GM21526 (cell line): Measurements from ENCODE around the gene AP5Z1.
"Not testable (repeated sequence)": the region's sequence is repeated elsewhere in the genome, so short reads cannot be mapped to it uniquely, and the experiment has no call there.

ENCODE experiments used
- ATAC-seq: cut with Tn5 transposase; IDR thresholded peaks from one replicate; pipeline ENCODE4 v1.9.1; 2021; ENCODE audit warnings: moderate library complexity; ENCODE audit not compliant: unreplicated experiment, low FRiP score

Gene AP5Z1

GRCh38 chr7:4787541-4787940 is 12.1 kb downstream of the AP5Z1 start:
- ATAC-seq: no peak

DNA sequence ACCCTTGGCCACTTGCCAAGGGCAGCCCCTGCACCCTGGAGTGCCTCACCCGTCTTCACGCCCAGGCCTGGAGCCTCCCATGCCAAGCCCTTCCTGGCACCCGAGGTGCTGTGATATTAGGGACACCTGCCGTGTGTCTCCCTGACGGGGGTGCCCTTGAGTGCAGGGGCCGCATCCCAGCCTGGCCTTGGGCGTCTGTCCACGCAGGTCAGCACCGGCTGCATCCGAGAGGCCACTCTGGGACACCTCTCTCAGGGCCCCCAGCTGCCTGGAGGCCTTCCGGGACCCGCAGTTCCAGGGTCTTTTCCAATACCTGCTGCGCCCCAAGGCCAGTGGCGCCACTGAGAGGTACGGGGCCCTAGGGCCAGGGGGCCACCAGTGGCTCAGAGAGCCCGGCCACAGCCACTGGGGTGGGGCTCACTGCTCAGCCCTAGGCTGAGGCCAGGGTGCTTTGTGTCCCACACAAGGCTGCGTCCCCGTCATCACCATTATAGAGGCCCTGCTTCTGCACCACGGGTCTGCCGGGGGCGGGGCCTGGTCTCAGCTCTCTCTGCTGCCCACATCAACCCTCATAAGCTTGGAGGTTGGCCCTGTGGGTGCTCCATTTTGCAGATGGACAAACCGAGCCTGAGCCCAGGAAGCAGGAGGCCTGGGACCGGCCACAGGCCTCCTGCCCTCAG is 12.7 kb downstream of the AP5Z1 start:
- ATAC-seq: no peak

DNA sequence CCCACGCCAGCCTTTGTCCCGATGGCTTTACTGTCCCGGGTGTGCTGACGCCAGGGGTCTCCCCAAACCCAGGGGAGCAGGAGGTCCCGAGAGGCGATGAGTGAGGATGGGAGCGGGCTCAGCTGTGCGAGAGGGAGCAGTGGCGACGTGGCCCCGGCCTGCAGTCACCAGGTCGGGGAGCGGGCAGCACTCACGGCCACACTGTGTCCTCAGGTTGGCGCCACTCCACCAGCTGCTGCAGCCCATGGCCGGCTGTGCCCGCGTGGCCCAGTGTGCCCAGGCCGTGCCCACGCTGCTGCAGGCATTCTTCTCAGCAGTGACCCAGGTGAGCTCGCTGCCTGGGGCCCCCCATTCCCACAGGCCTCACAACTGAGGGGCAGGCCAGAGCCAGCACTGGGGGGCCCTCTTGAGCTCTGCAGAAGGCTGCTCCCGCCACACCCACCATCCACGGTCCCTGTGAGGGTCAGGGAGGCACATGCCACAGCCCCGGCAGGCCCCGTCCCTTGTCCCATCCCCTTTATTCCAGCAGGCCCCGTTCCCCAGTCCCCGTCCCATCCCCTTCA is 13.3 kb downstream of the AP5Z1 start:
- no peak for ATAC-seq

DNA sequence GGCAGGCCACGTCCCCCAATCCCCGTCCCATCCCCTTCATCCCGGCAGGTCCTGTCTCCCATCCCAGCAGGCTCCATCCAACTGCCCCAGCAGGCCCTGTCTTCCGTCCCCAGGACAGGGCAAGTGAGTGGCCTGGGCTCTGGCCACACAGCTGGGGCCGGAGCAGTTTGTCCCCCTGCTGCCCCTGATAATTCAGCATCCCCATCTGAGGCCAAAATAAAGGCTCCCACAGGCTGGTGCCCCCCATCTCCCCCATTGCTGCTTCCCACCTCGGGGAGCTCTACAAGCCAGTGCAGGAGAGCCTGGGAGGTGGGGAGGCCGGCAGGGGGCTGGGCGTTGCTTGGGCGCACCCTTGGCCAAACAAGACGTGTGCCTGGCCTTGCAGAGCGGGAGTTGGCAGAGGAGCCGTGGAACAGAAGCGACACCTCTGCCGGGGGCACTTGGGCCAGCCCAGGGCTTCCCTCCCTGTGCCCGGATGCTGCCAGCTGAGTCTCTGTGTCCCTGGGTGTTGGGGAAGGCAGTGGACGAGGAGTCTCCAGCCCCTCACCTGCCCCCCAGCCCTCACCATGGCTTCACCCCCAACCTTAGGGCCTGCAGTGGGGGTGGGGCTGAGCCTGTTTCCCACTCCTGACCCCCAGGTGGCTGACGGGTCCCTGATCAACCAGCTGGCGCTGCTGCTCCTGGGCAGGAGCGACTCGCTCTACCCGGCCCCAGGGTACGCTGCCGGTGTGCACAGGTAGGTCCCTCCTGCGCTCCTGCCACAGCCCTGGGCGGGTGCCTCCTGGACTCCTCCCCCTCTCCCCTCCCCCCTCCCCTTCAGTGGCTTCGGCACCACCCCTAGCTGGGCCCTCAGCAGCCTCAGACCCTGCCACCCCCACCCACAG is 14.0 kb downstream of the AP5Z1 start:
- no peak for ATAC-seq

- no peak for ATAC-seq
Measured at GRCh38 chr7:4790078-4790465, 14.6 kb downstream of the AP5Z1 start.

DNA sequence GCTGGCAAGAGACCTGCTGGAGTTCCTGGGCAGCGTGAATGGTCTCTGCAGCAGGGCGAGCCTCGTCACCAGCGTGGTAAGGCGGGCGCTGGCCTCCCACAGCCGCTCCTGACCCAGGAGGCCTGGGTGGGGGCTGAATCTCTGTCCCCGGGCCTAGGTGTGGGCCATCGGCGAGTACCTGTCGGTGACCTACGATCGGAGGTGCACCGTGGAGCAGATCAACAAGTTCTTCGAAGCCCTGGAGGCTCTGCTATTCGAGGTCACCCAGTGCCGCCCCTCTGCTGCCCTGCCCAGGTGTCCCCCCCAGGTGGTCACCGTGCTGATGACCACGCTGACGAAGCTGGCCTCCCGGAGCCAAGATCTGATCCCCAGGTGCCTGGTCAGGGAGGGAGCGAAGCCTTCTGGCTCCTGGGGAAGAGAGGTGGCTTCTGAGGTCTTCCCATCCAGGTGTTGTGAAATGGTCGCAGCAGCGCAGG is 15.1 kb downstream of the AP5Z1 start:
- ATAC-seq: no peak

DNA sequence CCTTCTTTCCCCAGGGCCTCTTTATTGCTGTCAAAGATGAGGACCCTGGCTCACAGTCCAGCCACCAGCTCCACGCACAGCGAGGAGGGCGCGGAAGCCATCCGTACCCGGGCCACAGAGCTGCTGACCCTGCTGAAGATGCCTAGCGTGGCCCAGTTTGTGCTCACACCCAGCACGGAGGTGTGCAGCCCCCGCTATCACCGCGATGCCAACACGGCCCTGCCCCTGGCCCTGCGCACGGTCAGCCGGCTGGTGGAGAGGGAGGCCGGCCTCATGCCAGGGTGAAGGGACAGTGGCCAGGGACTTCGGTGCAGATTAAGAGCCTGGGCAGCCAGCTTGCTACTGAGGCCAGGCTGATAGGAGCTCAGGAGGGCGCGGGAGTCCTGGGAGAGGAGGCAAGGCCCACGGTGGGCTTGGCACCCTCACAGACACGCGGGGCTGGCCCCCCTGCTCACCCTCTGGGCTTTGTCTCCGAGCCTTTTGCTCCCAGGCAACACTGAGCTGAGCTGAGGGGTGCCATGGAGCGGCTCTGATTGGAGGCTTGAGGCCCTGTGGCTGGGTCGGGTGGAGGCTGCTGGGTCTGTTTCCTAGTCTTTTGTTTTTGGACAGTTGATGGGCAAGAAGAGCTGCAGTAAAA is 15.8 kb downstream of the AP5Z1 start:
- ATAC-seq: no peak

- ATAC-seq: no peak
Measured at GRCh38 chr7:4791738-4792536, 16.5 kb downstream of the AP5Z1 start.

DNA sequence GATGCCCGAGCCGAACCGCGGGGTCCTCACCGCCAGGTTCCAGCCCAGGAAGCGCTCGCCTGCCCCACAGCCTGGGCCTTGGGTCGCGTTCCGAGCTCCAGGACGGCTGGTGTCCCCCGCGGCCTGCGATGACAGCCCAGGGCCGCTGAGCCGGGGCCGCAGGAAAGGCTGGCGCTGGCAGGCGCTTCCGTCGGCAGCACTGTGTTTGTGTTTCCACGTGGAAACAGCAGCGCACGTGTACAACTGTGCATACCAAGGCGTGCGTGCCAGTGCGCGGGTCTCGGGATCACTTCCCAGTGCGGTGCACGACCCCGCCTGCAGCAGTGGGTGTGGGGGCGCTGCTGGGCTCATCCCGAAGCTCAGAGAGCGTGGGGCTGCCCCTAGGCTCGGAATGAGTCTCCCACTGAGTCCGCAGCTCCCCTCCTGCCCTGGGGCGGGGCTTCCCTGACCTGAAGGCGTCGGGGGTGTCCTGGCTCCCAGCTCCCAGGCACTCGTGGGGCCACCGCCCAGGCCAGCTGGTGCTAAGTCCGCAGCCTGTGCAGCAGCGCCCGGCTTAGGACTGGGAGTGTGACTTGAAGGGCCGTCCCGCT is 17.2 kb downstream of the AP5Z1 start:
- no peak for ATAC-seq

DNA sequence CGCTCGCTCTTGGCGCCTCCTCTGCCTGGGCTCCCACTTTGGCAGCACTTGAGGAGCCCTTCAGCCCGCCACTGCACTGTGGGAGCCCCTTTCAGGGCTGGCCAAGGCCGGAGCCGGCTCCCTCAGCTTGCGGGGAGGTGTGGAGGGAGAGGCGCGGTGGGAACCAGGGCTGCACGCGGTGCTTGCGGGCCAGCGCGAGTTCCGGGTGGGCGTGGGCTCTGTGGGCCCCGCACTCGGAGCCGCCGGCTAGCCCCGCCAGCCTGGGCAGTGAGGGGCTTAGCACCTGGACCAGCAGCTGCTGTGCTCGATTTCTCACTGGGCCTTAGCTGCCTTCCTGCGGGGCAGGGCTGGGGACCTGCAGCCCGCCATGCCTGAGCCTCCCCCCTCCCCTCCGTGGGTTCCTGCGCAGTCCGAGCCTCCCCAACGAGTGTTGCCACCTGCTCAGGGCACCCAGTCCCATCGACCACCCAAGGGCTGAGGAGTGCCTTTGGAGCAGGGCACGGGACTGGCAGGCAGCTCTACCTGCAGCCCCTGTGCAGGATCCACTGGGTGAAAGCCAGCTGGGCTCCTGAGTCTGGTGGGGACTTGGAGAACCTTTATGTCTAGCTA is 18.1 kb downstream of the AP5Z1 start:
- ATAC-seq: not testable (repeated sequence)

- not testable (repeated sequence) for ATAC-seq
Measured at GRCh38 chr7:4794171-4794570, 18.7 kb downstream of the AP5Z1 start.

DNA sequence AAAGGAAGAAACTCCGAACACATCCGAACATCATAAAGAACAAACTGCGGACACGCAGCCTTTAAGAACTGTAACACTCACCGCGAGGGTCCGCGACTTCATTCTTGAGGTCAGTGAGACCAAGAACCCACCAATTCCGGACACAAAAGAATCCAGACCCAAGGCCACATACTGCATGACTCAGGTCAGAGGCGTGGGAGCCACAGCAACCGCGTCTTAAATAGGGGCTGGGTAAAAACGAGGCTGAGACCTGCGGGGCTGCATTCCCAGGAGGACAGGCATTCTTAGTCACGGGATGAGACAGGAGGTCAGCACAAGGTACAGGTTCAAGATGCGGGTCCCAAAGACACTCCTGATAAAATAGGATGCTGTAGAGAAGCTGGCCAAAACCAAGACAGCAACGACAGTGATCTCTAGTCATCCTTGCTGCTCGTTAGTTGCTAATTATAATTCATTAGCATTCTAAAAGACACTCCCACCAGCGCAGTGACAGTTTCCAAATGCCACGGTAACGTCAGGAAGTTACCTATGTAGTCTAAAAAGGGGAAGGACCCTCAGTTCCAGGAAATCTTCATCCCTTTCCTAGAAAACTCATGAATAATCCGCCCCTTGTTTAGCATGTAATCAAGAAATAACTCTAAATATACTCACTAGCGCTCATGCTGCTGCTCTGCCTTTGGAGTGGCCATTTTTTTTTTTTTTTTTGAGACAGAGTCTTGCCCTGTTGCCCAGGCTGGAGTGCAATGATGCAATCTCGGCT is 19.3 kb downstream of the AP5Z1 start:
- ATAC-seq: no peak

GRCh38 chr7:4796453-4796852 is 21.0 kb downstream of the AP5Z1 start:
- no peak for ATAC-seq

DNA sequence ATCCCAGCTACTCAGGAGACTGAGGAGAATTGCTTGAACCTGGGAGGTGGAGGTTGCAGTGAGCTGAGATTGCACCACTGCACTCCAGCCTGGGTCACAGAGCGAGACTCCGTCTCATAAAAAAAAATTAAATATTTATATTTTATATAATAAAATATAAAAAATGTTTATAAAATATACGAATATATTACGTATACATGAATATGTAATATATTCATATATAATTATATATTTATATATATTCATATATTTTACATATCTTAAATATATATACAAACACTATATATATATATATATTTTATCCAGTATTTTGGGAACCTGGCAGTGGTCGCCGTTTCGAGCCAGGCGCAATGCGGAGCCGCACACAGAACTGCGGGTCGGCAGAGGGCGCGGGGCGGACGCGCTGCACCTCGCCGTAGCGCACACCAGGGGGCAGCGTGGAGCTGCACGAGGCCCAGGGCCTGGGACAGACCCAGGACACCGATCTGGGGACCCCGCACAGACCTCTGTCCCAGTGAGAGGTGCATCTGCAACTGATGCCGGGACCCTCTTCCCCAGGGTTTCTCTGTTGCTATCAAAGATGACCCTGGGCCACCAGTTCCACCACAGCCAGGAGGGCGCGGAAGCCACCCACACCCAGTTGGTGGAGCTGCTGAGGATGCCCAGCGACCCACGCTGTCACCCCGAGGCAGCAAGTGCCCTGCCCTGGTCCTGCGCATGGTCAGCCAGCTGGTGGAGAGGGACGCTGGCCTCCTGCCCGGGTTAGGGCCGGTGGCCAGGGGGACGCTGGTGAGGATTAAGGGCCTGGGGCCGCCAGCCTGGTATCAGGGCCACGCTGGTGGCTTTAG is 22.7 kb downstream of the AP5Z1 start:
- ATAC-seq: peak; percentile 66

DNA sequence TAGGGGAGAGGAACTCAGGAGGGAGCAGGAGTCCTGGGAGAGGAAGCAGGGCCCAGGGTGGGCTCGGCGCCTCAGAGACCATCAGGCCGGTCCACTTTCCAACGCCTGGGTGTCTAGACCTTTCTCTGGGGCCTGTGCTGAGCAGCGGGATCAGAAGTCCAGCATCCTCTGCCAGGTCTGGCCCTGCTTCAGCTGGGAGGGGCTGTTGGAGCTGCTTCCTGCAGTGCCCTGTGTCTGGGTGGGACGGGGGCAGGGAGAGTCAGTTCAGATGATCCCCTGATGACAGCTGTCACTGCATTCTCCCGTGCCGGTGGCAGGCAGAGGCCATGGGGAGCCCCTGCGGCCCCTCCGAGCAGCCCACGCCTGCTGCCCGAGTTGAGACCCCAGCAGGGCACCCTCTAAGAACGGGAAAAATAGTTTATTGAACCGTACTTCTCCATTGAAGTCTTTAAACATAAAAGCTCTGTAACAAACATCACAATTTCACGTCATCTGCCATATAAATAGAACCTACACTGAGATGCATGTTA is 23.3 kb downstream of the AP5Z1 start:
- no peak for ATAC-seq

DNA sequence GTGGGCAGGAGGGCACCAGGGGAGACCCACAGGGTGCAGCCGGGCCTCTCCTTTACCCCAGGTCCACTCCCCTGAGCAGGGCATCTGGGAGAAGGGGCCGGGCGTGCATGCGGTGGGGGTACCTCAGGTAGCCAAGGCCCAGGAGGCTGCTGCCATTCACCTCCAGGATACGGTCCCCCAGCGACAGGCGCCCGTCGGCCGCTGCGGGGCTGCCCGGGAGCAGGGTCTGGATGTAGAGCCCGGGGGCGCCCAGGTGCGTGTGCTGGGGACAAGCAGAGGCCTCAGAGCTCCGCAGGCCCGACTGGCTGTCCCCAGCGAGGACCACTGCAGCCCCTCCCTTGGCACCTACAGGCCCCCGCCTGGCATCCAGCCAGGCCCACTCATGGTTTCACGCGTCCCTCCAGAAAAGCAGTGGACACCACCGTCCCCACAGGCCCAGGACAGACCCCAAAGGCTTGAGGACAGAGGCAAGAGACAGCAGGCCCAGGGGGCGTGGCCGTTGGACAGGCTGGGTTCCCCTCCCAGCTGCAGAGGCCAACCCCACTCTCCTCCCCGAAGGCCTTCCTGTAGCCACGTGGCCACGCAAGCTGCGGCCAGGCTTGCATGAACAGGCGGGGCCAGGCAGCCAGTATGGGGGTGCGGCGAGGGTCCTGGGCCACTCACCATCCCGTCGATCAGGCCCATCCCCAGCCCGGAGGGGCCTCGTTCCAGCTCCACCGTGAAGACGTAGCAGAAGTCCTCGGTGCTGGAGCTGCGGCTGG is 24.3 kb downstream of the AP5Z1 start:
- no peak for ATAC-seq

- no peak for ATAC-seq
Measured at GRCh38 chr7:4800487-4800886, 25.1 kb downstream of the AP5Z1 start.
